Neural crest cell (in vitro differentiated cells): ENCODE data around the gene ZNF710. TPM values are rescaled to one million over a fixed set of nuclear protein-coding genes. Genes with fewer than 3 reads are reported as not detected.
A peak's percentile ranks its signal among the peaks of the same experiment; 100 is the strongest.

ENCODE experiments used
- DNase-seq: peaks from one replicate; pipeline ENCODE4 v3.0.0; 2021; ENCODE audit warnings: low read depth, mixed read lengths, low spot score
- H3K27ac Mint-ChIP-seq: one replicate; pipeline ENCODE4 v1.8.0; 2021; ENCODE audit warnings: mild to moderate bottlenecking, mixed read lengths; ENCODE audit not compliant: unreplicated experiment
- H3K27me3 Mint-ChIP-seq: 2 replicates; pipeline ENCODE4 v1.8.0; 2021; ENCODE audit warnings: low read depth, mild to moderate bottlenecking, mixed read lengths
- H3K36me3 Mint-ChIP-seq: 2 replicates; pipeline ENCODE4 v1.8.0; 2021; ENCODE audit warnings: low read depth, mild to moderate bottlenecking, mixed read lengths
- H3K4me1 Mint-ChIP-seq: 2 replicates; pipeline ENCODE4 v1.8.0; 2021; ENCODE audit warnings: mixed read lengths
- H3K4me3 Mint-ChIP-seq: one replicate; pipeline ENCODE4 v1.8.0; 2021; ENCODE audit warnings: mild to moderate bottlenecking, mixed read lengths
- H3K9me3 Mint-ChIP-seq: 2 replicates; pipeline ENCODE4 v1.8.0; 2021; ENCODE audit warnings: mixed read lengths
- total RNA-seq: library from RNA; stranded (reverse); gene quantifications from 2 replicates; pipeline ENCODE4 v1.2.1, GENCODE V29; 2021
- TF ChIP-seq, protein P1 (sequence below): fragments of 200-600 bp; sonication (generic); conservative IDR thresholded peaks from 2 replicates; pipeline ENCODE4 v1.5.0; 2021; ENCODE audit warnings: antibody characterized with exemption, mild to moderate bottlenecking

ZNF710 gene
- total RNA-seq, 1 donor from 2014 or later = 64.4 TPM

DNA sequence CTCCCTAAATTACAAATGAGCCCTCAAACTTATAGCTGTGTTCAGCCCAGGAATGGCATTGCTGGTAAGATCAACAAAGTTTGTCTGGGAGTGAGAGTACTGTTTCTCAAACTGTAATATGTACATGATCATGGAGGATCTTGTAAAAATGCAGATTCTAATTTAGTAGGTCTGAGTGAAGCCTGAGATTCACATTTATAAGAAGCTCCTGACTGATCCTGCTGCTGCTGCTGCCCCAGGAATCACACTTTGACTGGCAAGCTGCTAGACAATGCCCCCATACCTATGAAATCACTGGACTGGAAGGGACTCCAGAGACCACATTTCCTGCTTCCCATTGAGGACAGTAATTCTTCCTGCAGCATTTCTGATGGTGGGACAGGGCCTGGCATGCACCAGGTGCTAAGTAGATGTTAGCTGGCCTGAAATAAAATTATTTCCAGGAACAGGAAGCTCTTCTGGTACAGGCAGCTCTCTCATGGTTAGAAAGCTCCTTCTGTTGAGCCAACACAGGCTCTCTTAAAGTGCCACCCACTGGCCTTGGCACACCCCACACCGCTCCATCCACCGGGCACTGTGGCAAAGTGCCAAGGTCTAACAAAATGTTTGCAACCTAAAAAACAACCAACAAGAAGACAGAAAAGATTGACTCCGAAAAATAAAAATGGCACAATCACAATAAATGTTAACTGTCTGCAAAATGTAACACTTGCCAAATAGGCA is 36.7 kb upstream of the ZNF710 start:
- TF ChIP-seq, protein P1, sequence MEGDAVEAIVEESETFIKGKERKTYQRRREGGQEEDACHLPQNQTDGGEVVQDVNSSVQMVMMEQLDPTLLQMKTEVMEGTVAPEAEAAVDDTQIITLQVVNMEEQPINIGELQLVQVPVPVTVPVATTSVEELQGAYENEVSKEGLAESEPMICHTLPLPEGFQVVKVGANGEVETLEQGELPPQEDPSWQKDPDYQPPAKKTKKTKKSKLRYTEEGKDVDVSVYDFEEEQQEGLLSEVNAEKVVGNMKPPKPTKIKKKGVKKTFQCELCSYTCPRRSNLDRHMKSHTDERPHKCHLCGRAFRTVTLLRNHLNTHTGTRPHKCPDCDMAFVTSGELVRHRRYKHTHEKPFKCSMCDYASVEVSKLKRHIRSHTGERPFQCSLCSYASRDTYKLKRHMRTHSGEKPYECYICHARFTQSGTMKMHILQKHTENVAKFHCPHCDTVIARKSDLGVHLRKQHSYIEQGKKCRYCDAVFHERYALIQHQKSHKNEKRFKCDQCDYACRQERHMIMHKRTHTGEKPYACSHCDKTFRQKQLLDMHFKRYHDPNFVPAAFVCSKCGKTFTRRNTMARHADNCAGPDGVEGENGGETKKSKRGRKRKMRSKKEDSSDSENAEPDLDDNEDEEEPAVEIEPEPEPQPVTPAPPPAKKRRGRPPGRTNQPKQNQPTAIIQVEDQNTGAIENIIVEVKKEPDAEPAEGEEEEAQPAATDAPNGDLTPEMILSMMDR = no peak
- H3K36me3 Mint-ChIP-seq = no peaks in the 10 kb centered on the region
- no peak overlapping the region for H3K4me3 Mint-ChIP-seq
- no peaks in the 10 kb centered on the region for H3K9me3 Mint-ChIP-seq
- H3K27ac Mint-ChIP-seq = no peak overlapping the region
- DNase-seq = no peak
- H3K4me1 Mint-ChIP-seq = no peaks in the 10 kb centered on the region
- H3K27me3 Mint-ChIP-seq = peaks cover 3% of the 10 kb centered on the region

DNA sequence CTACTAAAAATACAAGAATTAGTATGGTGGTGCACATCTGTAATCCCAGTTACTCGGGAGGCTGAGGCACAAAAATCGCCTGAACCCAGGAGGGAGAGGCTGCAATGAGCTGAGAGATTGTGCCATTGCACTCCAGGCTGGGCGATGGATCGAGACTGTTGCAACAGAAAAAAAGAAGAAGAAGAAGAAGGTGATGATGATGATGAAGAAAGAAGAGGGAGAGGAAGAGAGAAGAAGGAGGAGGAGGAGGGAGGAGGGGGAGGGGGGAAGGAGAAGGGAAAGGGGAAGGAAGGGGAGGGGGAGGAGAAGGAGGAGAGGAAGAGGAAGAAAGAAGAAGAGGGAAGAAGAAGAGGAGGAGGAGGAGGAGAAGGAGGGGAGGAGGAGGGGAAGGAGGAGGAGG is 33.2 kb upstream of the ZNF710 start:
- Mint-ChIP-seq H3K4me1 (no peaks in the 10 kb centered on the region), H3K9me3 (no peaks in the 10 kb centered on the region), H3K27ac (no peak overlapping the region), H3K4me3 (no peak overlapping the region), H3K36me3 (no peaks in the 10 kb centered on the region), H3K27me3 (peaks cover 3% of the 10 kb centered on the region)
- TF ChIP-seq, protein P1 = no peak
- no peak for DNase-seq

DNA sequence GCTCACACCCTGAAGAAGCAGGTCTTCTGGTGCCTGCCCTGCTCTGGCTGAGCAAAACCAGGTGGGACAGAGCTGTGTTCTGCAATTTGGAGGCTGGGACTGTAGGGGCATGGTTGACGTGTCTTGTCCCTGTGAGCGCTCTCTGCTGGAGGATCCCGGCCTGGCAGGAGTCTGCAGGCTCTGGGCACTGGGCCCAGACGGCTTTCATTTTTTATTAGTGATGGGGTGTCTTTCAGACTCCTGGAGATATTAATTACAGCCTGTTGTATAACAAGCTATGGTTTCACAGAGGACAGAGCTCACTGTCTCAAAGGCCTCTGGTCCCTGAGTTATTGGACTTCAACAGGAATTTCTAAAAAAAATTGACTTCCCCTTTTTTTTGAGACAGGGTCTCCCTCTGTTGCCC is 29.5 kb upstream of the ZNF710 start:
- H3K4me1 Mint-ChIP-seq = no peaks in the 10 kb centered on the region
- peaks cover 3% of the 10 kb centered on the region for H3K27me3 Mint-ChIP-seq
- no peaks in the 10 kb centered on the region for H3K36me3 Mint-ChIP-seq
- no peak overlapping the region for H3K27ac Mint-ChIP-seq
- H3K4me3 Mint-ChIP-seq = no peak overlapping the region
- TF ChIP-seq, protein P1 = peak; percentile 72
- no peaks in the 10 kb centered on the region for H3K9me3 Mint-ChIP-seq
- peak; percentile 65 for DNase-seq

DNA sequence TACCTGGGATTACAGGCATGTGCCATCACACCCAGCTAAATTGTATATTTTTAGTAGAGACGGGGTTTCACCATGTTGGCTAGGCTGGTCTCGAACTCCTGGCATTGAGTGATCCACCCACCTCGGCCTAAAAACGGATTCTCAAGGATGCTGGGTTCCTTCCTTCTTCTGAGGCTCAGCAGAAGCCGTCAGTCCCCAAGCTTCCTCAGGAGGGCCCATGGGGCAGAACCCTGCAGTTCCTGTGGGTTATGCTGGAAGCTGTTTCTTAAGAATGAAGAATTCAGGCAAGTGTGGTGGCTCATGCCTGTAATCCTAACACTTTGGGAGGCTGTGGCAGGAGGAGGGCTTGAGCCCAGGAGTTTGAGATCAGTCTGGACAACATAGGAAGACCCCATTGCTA is 29.0 kb upstream of the ZNF710 start:
- H3K36me3 Mint-ChIP-seq = no peaks in the 10 kb centered on the region
- TF ChIP-seq, protein P1 = no peak
- H3K27ac Mint-ChIP-seq = no peak overlapping the region
- no peaks in the 10 kb centered on the region for H3K4me1 Mint-ChIP-seq
- no peak overlapping the region for H3K4me3 Mint-ChIP-seq
- H3K27me3 Mint-ChIP-seq = peaks cover 3% of the 10 kb centered on the region
- no peaks in the 10 kb centered on the region for H3K9me3 Mint-ChIP-seq
- no peak for DNase-seq

DNA sequence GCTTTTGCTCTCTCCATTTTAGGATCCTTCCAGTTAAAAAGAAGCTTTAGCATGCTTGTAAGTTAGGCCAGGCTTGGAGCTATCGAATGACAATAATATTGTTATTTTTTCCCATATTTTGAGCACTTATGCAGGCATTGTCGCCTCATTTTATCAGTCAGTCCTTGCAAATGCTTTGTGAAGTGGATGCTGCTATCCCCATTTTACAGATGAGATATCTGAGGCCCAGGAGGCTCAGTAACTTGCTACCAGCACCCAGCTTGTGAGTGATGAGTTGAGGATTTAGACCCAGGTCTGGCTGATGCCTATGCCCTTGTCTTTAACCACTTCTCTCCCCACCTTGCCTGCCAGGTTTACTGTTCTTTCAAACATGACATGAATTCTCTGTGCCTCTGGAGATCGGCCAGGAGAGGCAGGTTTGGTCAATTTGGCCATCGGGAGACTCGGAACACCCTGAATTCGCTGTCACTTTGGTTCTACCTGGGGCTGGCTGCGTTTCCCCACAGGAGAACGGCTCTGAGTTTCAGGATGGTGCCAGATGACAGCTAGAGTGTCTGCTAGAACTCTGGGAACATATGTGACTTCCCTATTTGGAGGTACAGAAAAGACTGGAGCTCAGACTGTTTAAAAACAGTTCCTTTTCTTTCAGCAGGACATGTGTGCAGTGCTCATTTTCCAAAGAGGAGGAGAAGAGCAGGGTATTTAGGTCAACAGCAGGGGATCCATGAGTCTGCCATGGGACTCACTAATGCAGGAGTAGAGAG is 25.5 kb upstream of the ZNF710 start:
- no peak overlapping the region for H3K27ac Mint-ChIP-seq
- DNase-seq = no peak
- H3K36me3 Mint-ChIP-seq = no peaks in the 10 kb centered on the region
- TF ChIP-seq, protein P1 = no peak
- no peaks in the 10 kb centered on the region for H3K9me3 Mint-ChIP-seq
- H3K4me3 Mint-ChIP-seq = no peak overlapping the region
- no peaks in the 10 kb centered on the region for H3K4me1 Mint-ChIP-seq
- H3K27me3 Mint-ChIP-seq = no peaks in the 10 kb centered on the region
